ENCODE data around the gene ZNF607.

The ZNF607 gene

DNA sequence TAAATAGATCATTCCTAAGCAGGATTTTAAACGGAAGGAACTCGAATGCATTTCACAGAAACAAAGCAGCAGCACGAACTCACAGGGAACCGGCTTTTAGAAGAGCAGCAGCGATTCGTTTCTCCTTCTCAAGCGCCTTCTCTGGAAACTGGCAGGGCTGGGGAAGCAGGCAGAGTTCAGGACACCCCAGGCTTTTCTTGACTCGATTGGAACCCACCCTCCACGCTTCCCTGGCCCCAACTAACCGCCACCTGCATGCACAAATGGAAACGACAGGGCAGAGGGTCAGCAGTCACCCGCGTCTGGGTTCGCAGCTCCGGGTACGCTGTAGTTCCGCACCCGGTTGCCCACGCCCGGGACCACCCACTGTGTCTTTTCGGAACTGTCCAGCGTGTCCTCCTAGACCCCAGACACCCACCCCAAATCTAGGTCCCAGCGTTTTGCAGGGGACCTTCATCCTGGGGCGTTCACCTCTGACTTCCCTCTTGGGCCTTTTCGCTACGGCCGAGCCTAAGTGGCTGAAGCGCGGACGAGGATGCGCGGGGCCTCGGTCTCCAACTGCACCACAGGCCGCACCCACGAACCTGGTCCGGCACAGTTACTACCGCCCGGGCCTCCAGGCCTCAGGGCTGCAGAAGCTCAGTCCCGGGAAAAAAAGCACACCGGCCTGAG, 64.8 kb downstream of the ZNF607 start:
- H3K4me3 ChIP-seq (ENCODE audit: low read depth, low read length) = peak overlapping the region; percentile 85
- peak; percentile 21 for DNase-seq (ENCODE audit: low read depth)
- TF ChIP-seq, protein P1, sequence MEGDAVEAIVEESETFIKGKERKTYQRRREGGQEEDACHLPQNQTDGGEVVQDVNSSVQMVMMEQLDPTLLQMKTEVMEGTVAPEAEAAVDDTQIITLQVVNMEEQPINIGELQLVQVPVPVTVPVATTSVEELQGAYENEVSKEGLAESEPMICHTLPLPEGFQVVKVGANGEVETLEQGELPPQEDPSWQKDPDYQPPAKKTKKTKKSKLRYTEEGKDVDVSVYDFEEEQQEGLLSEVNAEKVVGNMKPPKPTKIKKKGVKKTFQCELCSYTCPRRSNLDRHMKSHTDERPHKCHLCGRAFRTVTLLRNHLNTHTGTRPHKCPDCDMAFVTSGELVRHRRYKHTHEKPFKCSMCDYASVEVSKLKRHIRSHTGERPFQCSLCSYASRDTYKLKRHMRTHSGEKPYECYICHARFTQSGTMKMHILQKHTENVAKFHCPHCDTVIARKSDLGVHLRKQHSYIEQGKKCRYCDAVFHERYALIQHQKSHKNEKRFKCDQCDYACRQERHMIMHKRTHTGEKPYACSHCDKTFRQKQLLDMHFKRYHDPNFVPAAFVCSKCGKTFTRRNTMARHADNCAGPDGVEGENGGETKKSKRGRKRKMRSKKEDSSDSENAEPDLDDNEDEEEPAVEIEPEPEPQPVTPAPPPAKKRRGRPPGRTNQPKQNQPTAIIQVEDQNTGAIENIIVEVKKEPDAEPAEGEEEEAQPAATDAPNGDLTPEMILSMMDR (IDR thresholded peaks at IDR 0.05; ENCODE audit: low read depth, low read length, missing control alignments) = no peak

DNA sequence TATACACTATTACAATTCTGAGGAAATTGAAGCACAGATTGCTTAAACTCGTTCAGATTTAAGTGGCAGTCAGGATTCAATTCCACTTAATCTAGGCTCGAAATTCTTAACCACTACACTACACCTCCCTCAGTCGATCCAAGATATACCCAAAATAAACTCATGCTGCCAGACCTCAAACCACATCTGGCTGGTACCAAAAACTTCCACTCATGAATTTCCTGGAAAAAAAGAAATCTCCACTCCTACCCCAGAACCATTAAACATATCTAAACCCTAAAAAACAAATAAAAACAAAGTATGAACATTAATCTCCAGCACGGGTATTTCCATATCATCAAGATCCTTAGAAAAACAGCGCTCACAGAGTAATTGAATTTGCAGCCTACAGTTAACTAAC, 65.4 kb downstream of the ZNF607 start:
- TF ChIP-seq, protein P1 (IDR thresholded peaks at IDR 0.05; ENCODE audit: low read depth, low read length, missing control alignments) = no peak
- DNase-seq (ENCODE audit: low read depth) = no peak
- H3K4me3 ChIP-seq (ENCODE audit: low read depth, low read length) = peak overlapping the region; percentile 85
